Heart left ventricle (tissue), 16 donors: ENCODE results near the gene MAPK10. TPM values are rescaled to one million over a fixed set of nuclear protein-coding genes. Genes with fewer than 3 reads are reported as not detected.
"Not testable (repeated sequence)": the region's sequence is repeated elsewhere in the genome, so short reads cannot be mapped to it uniquely, and the experiment has no call there.

ENCODE experiments used
- ATAC-seq, 4 donors: fragments of 200-7000 bp; cut with Tn5 transposase; one replicate each; pipeline ENCODE4 v1.9.1; 2020 to 2022; ENCODE audit warnings: moderate library complexity in 4 of 4, mild to moderate bottlenecking in 3 of 4, moderate number of reproducible peaks in 1 of 4
- DNase-seq, 5 donors: peaks; one replicate each; pipeline ENCODE4 v3.0.0-alpha.2; 2020
- H3K27ac ChIP-seq, 12 donors: fragments of 200-600 bp; sonication (generic) in 4 of 12; one replicate each; pipeline versions ENCODE4 v1.5.0 to v1.8.0; 2016 to 2022; ENCODE audit warnings: mild to moderate bottlenecking in 2 of 12
- H3K27me3 ChIP-seq, 9 donors: fragments of 200-600 bp; sonication (generic) in 2 of 9; one replicate each; pipeline versions ENCODE4 v1.5.1 to v1.8.0; 2016 to 2022; ENCODE audit warnings: mild to moderate bottlenecking in 3 of 9
- H3K36me3 ChIP-seq, 9 donors: fragments of 200-600 bp; sonication (generic) in 2 of 9; one replicate each; pipeline versions ENCODE4 v1.5.0 to v1.8.0; 2018 to 2022; ENCODE audit warnings: mild to moderate bottlenecking in 2 of 9
- H3K4me1 ChIP-seq, 12 donors: fragments of 200-600 bp; sonication (generic) in 4 of 12; one replicate each; pipeline versions ENCODE4 v1.5.0 to v1.8.0; 2016 to 2022; ENCODE audit warnings: mild to moderate bottlenecking in 3 of 12
- H3K4me3 ChIP-seq, 12 donors: fragments of 200-600 bp; sonication (generic) in 4 of 12; one replicate each; pipeline versions ENCODE4 v1.5.0 to v1.8.0; 2017 to 2022; ENCODE audit warnings: mild to moderate bottlenecking in 9 of 12, moderate library complexity in 4 of 12
- H3K9me3 ChIP-seq, 12 donors: fragments of 200-600 bp; sonication (generic) in 4 of 12; one replicate each; pipeline versions ENCODE4 v1.5.0 to v1.8.0; 2016 to 2022; ENCODE audit warnings: mild to moderate bottlenecking in 1 of 12
- CTCF ChIP-seq, 12 donors: fragments of 200-600 bp; sonication (generic) in 4 of 12; IDR thresholded peaks; one replicate each; pipeline versions ENCODE4 v1.5.0 to v1.8.0; 2018 to 2022; ENCODE audit warnings: antibody characterized with exemption in 12 of 12, mild to moderate bottlenecking in 5 of 12
- POLR2A ChIP-seq, 2 donors: fragments of 450-650 bp; IDR thresholded peaks; one replicate each; pipeline ENCODE4 v1.6.1; 2017; ENCODE audit warnings: antibody characterized with exemption in 2 of 2, mild to moderate bottlenecking in 2 of 2, moderate library complexity in 2 of 2
- WGBS, 4 donors: extraction: QIAGEN DNeasy Blood & Tissue Kit in 2 of 4; methylation state at CpG; one replicate each; pipeline versions ENCODE4 v1.1.5 to v1.1.7; 2013 to 2018; 5-methylcytosine and 5-hydroxymethylcytosine counted together
- intact Hi-C, 10 donors: fragments of 100-400 bp; cut with DNase I; formaldehyde crosslinking; loops; one replicate each; pipeline versions ENCODE4 v1.11.1 to v1.14.2; 2022
- polyA plus RNA-seq, 2 donors: library from polyadenylated mRNA; stranded (reverse); fragments of 200-250 nt; gene quantifications; one replicate each; pipeline ENCODE4 v1.2.3, GENCODE V29; 2013
- total RNA-seq, 9 donors: library from RNA; depleted of rRNA in 2 of 9; stranded (reverse); fragments of >200 nt in 2 of 9; fragmentation: NEBNext Ultra II Directional in 3 of 9; extraction: Animal tissue kit (Norgen Biotek cat#: 25700) in 3 of 9; gene quantifications; one replicate each; pipeline versions ENCODE4 v1.1.0 to v1.2.4, GENCODE V29; 2016 to 2023
- donor health status: ischemic (EF 13 %, LVEDD 7.1; RV severe dilation, severe dysfunction).
- donor health status: healthy with polysubstance abuse.
- donor health status: DM: no; HTN: yes; CAD: no.
- donor health status: DM: no; HTN: no; CAD: no.
- donor health status: ischemic (EF 25% LVEDD 6.9; RV normal size, moderate dysfunction).
- donor health status: ischemic (EF 25% LVEDD 5.7; RV mildly dilated, moderate dysfunction).
- donor health status: healthy.
- donor health status: DM: yes; HTN: yes; CAD: no.
- donor health status: ischemic (EF 35%, LVEDD 5.7; RV mildly dilated, moderate dysfunction).
- donor health status: nonischemic (EF 11% LVEDD 7.7; RV severe dilation, severe dysfunction).
- donor health status: DM: yes; HTN: yes; CAD: no.
- donor health status: PGD.
- donor health status: ischemic (EF 29% LVEDD 5.4; RV normal size, mild dysfunction).
- donor health status: nonischemic (EF 23%, LVEDD 6.1; RV moderate dilation, normal function).

Gene MAPK10
- total and polyA plus RNA-seq, 11 donors, result 0.87 to 14.1 (median 2.7) TPM

GRCh38 chr4:85965529-85965928 is 394.3 kb downstream of the MAPK10 start:
- intact Hi-C loops, result loop anchor here (5.0 to 10.0 kb wide), 14 partner anchors 53 to 883 kb away; no protein-coding TSS in a partner anchor
- WGBS, 4 donors, result 76 to 90% (median 80%) methylated on average over 1 of the region's 1 CpG
- no peaks in the 10 kb centered on the region for H3K36me3 ChIP-seq
- H3K9me3 ChIP-seq, result no peaks in the 10 kb centered on the region
- DNase-seq, result no peak
- no peak for ATAC-seq
- no peak overlapping the region for H3K4me3 ChIP-seq
- H3K4me1 ChIP-seq, result peaks cover 0 to 48% (median 11%) of the 10 kb centered on the region in 12 donors
- H3K27ac ChIP-seq, result no peak overlapping the region
- no peaks in the 10 kb centered on the region for H3K27me3 ChIP-seq
- TF ChIP-seq CTCF (IDR thresholded peaks at IDR 0.05), result no peak
- no peak for TF ChIP-seq POLR2A (IDR thresholded peaks at IDR 0.05)

- not testable (repeated sequence) for H3K36me3 ChIP-seq, ATAC-seq, DNase-seq, H3K27ac ChIP-seq, H3K9me3 ChIP-seq, H3K4me3 ChIP-seq, H3K27me3 ChIP-seq
- intact Hi-C loops, result loop anchor here (5.0 to 10.0 kb wide), 14 partner anchors 53 to 883 kb away; no protein-coding TSS in a partner anchor
- H3K4me1 ChIP-seq, result peaks cover 0 to 43% (median 7%) of the 10 kb centered on the region in 12 donors
- 85 to 95% (median 88%) methylated on average over 4 of the region's 4 CpGs for WGBS, 4 donors
These were observed 394.8 kb downstream of the MAPK10 start for GRCh38 chr4:85965017-85965416.

- intact Hi-C loops, result loop anchor here in 6 of 10 donors (10.0 kb wide), 5 partner anchors 139 to 879 kb away; no protein-coding TSS in a partner anchor
- peak in 3 of 12 donors; percentile 8 to 39 (median 18) for TF ChIP-seq CTCF (IDR thresholded peaks at IDR 0.05)
- TF ChIP-seq POLR2A (IDR thresholded peaks at IDR 0.05), result no peak
These were observed 395.6 kb downstream of the MAPK10 start for GRCh38 chr4:85964298-85964697.

GRCh38 chr4:85963231-85963630 is 396.6 kb downstream of the MAPK10 start:
- TF ChIP-seq CTCF (IDR thresholded peaks at IDR 0.05) (no peak), POLR2A (IDR thresholded peaks at IDR 0.05) (no peak)
- H3K9me3 ChIP-seq, result no peaks in the 10 kb centered on the region
- no peak overlapping the region for H3K27ac ChIP-seq
- WGBS, 4 donors, result 92 to 95% (median 93%) methylated on average over 1 of the region's 1 CpG
- no peak for ATAC-seq
- DNase-seq, result no peak
- H3K36me3 ChIP-seq, result no peaks in the 10 kb centered on the region
- intact Hi-C loops, result loop anchor here in 6 of 10 donors (10.0 kb wide), 5 partner anchors 138 to 878 kb away; no protein-coding TSS in a partner anchor
- H3K4me1 ChIP-seq, result peaks cover 0 to 29% (median 4%) of the 10 kb centered on the region in 12 donors
- H3K4me3 ChIP-seq, result no peak overlapping the region
- no peaks in the 10 kb centered on the region for H3K27me3 ChIP-seq

More at GRCh38 chr4:85964298-85964697, 395.6 kb downstream of the MAPK10 start:
- H3K9me3 ChIP-seq, result no peaks in the 10 kb centered on the region
- ATAC-seq (no peak), DNase-seq (no peak)
- H3K4me3 ChIP-seq, result no peak overlapping the region
- no peak overlapping the region for H3K27ac ChIP-seq
- no peaks in the 10 kb centered on the region for H3K36me3 ChIP-seq
- peaks cover 0 to 37% (median 6%) of the 10 kb centered on the region in 12 donors for H3K4me1 ChIP-seq
- no peaks in the 10 kb centered on the region for H3K27me3 ChIP-seq

- intact Hi-C loops, result loop anchor here in 6 of 10 donors (10.0 kb wide), 5 partner anchors 137 to 877 kb away; no protein-coding TSS in a partner anchor
- WGBS, 4 donors, result 70 to 74% (median 72%) methylated on average over 4 of the region's 4 CpGs
These were observed 398.0 kb downstream of the MAPK10 start for GRCh38 chr4:85961887-85962286.

More at GRCh38 chr4:85961887-85962286, 398.0 kb downstream of the MAPK10 start:
- Histone ChIP-seq H3K27ac (no peak overlapping the region), H3K4me1 (peaks cover 0 to 20% (median 4%) of the 10 kb centered on the region in 12 donors), H3K27me3 (no peaks in the 10 kb centered on the region), H3K36me3 (no peaks in the 10 kb centered on the region), H3K9me3 (no peaks in the 10 kb centered on the region), H3K4me3 (no peak overlapping the region)
- DNase-seq, result no peak
- peak in 1 of 4 donors; percentile 24 for ATAC-seq
- TF ChIP-seq CTCF (IDR thresholded peaks at IDR 0.05), result no peak
- no peak for TF ChIP-seq POLR2A (IDR thresholded peaks at IDR 0.05)
